Lower leg skin (tissue), 4 donors: ENCODE results near the gene GMPPB. TPM values are rescaled to one million over a fixed set of nuclear protein-coding genes. Genes with fewer than 3 reads are reported as not detected.

Source experiments
- DNase-seq, 2 donors: peaks; one replicate each; pipeline ENCODE4 v3.0.0-alpha.2; 2019; ENCODE audit warnings: low spot score in 2 of 2
- H3K4me3 ChIP-seq: fragments of 200-600 bp; sonication (generic); 2 replicates; pipeline ENCODE4 v1.5.1; 2017; ENCODE audit warnings: mild to moderate bottlenecking, low read depth; ENCODE audit not compliant: poor library complexity, severe bottlenecking
- POLR2A ChIP-seq, 2 donors: fragments of 450-650 bp; IDR thresholded peaks; one replicate each; pipeline ENCODE4 v1.6.1; 2016 to 2017; ENCODE audit warnings: antibody characterized with exemption in 2 of 2, mild to moderate bottlenecking in 1 of 2, moderate library complexity in 1 of 2
- WGBS, 2 donors: methylation state at CpG; one replicate each; pipeline ENCODE4 v1.1.5; 2018; 5-methylcytosine and 5-hydroxymethylcytosine counted together
- intact Hi-C: fragments of 100-400 bp; cut with DNase I; formaldehyde crosslinking; loops from one replicate; pipeline ENCODE4 v1.15.0; 2023; ENCODE audit warnings: low total_unique reads
- total RNA-seq, 4 donors: library from RNA; depleted of rRNA; stranded (reverse); fragments of >200 nt; gene quantifications; one replicate each; pipeline ENCODE4 v1.1.0, GENCODE V29; 2016
- TF ChIP-seq, protein P1 (sequence below), 3 donors: fragments of 450-650 bp; IDR thresholded peaks; one replicate each; pipeline ENCODE4 v1.5.1; 2016; ENCODE audit warnings: antibody characterized with exemption in 3 of 3, mild to moderate bottlenecking in 3 of 3, moderate library complexity in 2 of 3

The GMPPB gene
- total RNA-seq, 4 donors from 2014 or later: 10.1 to 27.6 (median 18.2) TPM

DNA sequence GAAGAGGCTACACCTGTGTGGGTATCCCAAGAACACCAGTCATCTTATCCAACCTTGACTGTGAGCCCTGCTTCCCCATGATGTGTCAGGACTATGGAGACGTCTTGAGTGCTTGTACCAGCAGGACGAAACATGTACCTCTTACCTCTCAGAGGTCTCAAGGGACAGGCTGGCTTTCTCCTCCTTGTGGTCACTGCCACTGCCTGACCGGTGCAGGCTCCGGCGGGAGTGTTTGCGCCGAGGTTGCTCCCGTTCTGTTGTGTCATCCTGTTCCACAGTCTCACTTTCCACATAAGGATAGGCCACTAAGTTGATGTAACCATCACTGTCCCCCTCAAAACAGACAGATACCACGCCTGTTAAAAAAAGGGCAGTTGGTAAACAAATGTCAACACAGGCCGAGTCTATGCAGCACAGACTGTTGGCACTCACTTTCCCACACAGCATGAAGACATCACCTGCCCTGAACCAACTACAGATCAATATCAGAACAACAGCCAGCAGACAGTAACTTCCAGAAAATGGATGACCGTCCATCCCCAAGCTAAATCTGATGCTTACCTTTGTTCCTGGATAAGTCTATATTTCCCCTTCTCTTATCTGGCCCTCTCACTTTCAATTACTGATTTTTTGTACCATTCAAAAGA is 14.4 kb upstream of the GMPPB start:
- 95 to 97% methylated on average over 11 of the region's 11 CpGs for WGBS, 2 donors

DNA sequence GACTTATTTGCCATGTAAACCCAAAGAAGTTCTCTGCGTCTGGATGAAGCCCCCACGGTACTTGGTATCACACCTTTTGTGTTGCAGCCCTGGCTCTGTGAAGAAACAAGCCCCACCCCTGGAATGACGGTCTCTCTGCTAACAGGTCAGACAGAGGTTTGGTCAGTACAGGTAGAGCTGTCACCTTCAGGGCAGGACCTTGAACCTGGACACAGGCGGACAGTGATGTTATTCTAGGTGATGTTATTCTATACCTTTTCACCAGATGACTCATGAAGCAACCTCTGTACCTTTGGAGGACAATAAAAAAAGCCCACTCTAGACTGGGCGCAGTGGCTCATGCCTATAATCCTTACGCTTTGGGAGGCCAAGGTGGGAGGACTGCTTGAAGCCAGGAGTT is 11.0 kb upstream of the GMPPB start:
- TF ChIP-seq, protein P1, sequence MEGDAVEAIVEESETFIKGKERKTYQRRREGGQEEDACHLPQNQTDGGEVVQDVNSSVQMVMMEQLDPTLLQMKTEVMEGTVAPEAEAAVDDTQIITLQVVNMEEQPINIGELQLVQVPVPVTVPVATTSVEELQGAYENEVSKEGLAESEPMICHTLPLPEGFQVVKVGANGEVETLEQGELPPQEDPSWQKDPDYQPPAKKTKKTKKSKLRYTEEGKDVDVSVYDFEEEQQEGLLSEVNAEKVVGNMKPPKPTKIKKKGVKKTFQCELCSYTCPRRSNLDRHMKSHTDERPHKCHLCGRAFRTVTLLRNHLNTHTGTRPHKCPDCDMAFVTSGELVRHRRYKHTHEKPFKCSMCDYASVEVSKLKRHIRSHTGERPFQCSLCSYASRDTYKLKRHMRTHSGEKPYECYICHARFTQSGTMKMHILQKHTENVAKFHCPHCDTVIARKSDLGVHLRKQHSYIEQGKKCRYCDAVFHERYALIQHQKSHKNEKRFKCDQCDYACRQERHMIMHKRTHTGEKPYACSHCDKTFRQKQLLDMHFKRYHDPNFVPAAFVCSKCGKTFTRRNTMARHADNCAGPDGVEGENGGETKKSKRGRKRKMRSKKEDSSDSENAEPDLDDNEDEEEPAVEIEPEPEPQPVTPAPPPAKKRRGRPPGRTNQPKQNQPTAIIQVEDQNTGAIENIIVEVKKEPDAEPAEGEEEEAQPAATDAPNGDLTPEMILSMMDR (IDR thresholded peaks at IDR 0.05): no peak
- no peak for TF ChIP-seq POLR2A (IDR thresholded peaks at IDR 0.05)
- 95 to 98% methylated on average over 6 of the region's 6 CpGs for WGBS, 2 donors
- intact Hi-C loops: no loop called here
- peak in 1 of 2 donors; percentile 37 for DNase-seq
- H3K4me3 ChIP-seq: no peak overlapping the region

More for the DNA sequence above, 14.4 kb upstream of the GMPPB start:
- H3K4me3 ChIP-seq: no peak overlapping the region
- TF ChIP-seq, protein P1 (IDR thresholded peaks at IDR 0.05): no peak
- no peak for TF ChIP-seq POLR2A (IDR thresholded peaks at IDR 0.05)
- intact Hi-C loops: no loop called here
- peak in 1 of 2 donors; percentile 56 for DNase-seq

DNA sequence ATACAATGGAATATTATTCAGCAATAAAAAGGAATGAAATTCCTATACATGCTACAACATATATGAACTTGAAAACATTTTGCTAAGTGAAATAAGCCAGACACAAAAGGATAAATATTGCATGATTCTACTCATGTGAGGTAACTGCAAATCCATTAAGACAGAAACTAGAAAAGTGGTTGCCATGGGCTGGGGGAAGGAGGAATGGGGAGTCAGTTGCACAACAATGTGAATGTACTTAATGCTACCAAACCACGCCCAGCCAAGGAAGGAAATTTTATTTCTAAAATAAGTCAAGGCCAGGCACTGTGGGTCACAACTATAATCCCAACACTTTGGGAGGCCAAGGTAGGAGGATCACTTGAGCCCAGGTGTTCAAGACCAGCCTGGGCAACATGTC is 9.8 kb upstream of the GMPPB start:
- H3K4me3 ChIP-seq: no peak overlapping the region
- WGBS, 2 donors: 83 to 100% methylated on average over 1 of the region's 1 CpG
- intact Hi-C loops: no loop called here
- TF ChIP-seq POLR2A (IDR thresholded peaks at IDR 0.05): no peak
- TF ChIP-seq, protein P1 (IDR thresholded peaks at IDR 0.05): no peak
- DNase-seq: peak in 1 of 2 donors; percentile 42

DNA sequence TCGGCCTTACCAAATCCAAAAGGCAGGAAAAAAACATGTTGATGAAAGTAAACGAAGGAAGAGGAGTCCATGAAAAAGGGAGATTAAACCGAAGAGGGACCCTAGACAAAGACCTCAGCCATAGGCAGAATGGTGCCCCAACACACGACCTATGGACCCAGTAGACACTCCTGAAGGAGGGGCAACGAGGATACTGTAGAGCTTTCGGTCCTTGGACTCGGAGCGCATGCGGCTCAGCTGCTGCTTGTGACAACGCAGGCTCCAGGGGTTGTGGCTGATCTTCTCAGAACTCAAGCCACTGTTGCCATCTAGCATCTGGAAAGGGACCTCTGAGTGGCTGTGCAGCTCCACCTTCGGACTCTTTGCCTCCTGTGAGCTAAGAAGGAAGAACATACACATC is 8.8 kb upstream of the GMPPB start:
- intact Hi-C loops: no loop called here
- peak in 1 of 2 donors; percentile 74 for DNase-seq
- no peak for TF ChIP-seq POLR2A (IDR thresholded peaks at IDR 0.05)
- TF ChIP-seq, protein P1 (IDR thresholded peaks at IDR 0.05): no peak
- no peak overlapping the region for H3K4me3 ChIP-seq
- 91% methylated on average over 11 of the region's 11 CpGs for WGBS, 2 donors

DNA sequence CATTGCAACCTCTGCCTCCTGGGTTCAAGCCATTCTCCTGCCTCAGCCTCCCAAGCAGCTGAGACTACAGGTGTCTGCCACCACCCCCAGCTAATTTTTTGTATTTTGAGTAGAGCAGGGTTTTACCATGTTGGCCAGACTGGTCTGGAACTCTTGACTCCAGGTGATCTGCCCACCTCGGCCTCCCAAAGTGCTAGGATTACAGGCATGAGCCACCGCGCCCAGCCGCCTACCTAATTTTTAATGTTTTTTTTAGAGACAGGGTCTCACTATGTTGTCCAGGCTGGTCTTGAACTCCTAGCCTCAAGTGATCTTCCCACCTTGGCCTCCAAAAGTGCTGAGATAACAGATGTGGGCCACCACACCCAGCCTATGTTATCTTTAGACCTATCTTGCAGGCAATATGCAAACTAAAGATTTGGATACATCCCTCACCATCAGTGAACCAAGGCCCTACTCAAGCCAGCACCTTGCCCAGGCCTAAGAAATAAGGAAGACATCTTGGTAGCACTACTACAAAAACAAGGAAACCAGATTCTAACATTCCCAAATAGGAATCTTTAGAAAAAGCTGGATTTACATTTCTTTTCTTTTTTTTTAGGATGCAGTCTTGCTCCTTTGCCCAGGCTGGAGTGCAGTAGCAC is 6.3 kb upstream of the GMPPB start:
- 96 to 100% methylated on average over 4 of the region's 4 CpGs for WGBS, 2 donors
- no peak for TF ChIP-seq POLR2A (IDR thresholded peaks at IDR 0.05)
- TF ChIP-seq, protein P1 (IDR thresholded peaks at IDR 0.05): no peak
- DNase-seq: peak in 1 of 2 donors; percentile 53
- intact Hi-C loops: loop anchor here (10.0 kb wide), 1 partner anchor 55 kb away; the partner anchor contains the start of gene IP6K1
- no peak overlapping the region for H3K4me3 ChIP-seq
